Lower lobe of right lung (tissue), 2 donors: ENCODE measurements around the gene OR8G5. TPM values are rescaled to one million over a fixed set of nuclear protein-coding genes. Genes with fewer than 3 reads are reported as not detected.

Experiments used
- ATAC-seq, 2 donors: fragments of 200-7000 bp; cut with Tn5 transposase; one replicate each; pipeline ENCODE4 v1.9.1; 2020 to 2022; ENCODE audit warnings: mild to moderate bottlenecking in 2 of 2, moderate library complexity in 2 of 2
- DNase-seq: peaks from one replicate; pipeline ENCODE4 v3.0.0-alpha.2; 2020
- H3K27ac ChIP-seq: fragments of 200-600 bp; one replicate; pipeline ENCODE4 v1.8.0; 2022
- H3K27me3 ChIP-seq: fragments of 200-600 bp; one replicate; pipeline ENCODE4 v1.8.0; 2022; ENCODE audit warnings: low read depth
- H3K36me3 ChIP-seq: fragments of 200-600 bp; one replicate; pipeline ENCODE4 v1.8.0; 2022; ENCODE audit warnings: mild to moderate bottlenecking
- H3K4me1 ChIP-seq: fragments of 200-600 bp; one replicate; pipeline ENCODE4 v1.8.0; 2022
- H3K4me3 ChIP-seq: fragments of 200-600 bp; one replicate; pipeline ENCODE4 v1.8.0; 2022; ENCODE audit warnings: mild to moderate bottlenecking
- H3K9me3 ChIP-seq: fragments of 200-600 bp; one replicate; pipeline ENCODE4 v1.8.0; 2022
- CTCF ChIP-seq: fragments of 200-600 bp; IDR thresholded peaks from one replicate; pipeline ENCODE4 v1.8.0; 2022; ENCODE audit warnings: antibody characterized with exemption, mild to moderate bottlenecking
- intact Hi-C: fragments of 100-400 bp; cut with DNase I; formaldehyde crosslinking; loops from one replicate; pipeline ENCODE4 v1.11.0; 2022
- total RNA-seq: library from RNA; stranded (reverse); fragmentation: NEBNext Ultra II Directional; extraction: Animal tissue kit (Norgen Biotek cat#: 25700); gene quantifications from one replicate; pipeline ENCODE4 v1.2.1, GENCODE V29; 2021
- donor health status: DM: no; HTN: yes; CAD: no; lungs with severe emphysema.

OR8G5 gene
- total RNA-seq, 1 donor from 2014 or later = 0.35 TPM

- Histone ChIP-seq H3K4me1 (no peaks in the 10 kb centered on the region), H3K9me3 (no peaks in the 10 kb centered on the region), H3K4me3 (no peak overlapping the region), H3K27me3 (no peaks in the 10 kb centered on the region), H3K36me3 (no peaks in the 10 kb centered on the region), H3K27ac (no peak overlapping the region)
- intact Hi-C loops = no loop called here
- no peak for TF ChIP-seq CTCF
- DNase-seq = no peak
- ATAC-seq = no peak
Measured at GRCh38 chr11:124310721-124311120, 54.5 kb downstream of the OR8G5 start.

- Histone ChIP-seq H3K4me1 (no peaks in the 10 kb centered on the region), H3K36me3 (no peaks in the 10 kb centered on the region), H3K27ac (no peak overlapping the region), H3K4me3 (no peak overlapping the region), H3K27me3 (no peaks in the 10 kb centered on the region), H3K9me3 (no peaks in the 10 kb centered on the region)
- intact Hi-C loops = no loop called here
- DNase-seq (no peak), ATAC-seq (no peak)
- TF ChIP-seq CTCF = no peak
Measured at GRCh38 chr11:124311269-124311668, 55.1 kb downstream of the OR8G5 start.

GRCh38 chr11:124311670-124312069 lies 55.5 kb downstream of the OR8G5 start:
- Histone ChIP-seq H3K36me3 (no peaks in the 10 kb centered on the region), H3K4me1 (no peaks in the 10 kb centered on the region), H3K4me3 (no peak overlapping the region), H3K27ac (no peak overlapping the region), H3K27me3 (no peaks in the 10 kb centered on the region), H3K9me3 (no peaks in the 10 kb centered on the region)
- TF ChIP-seq CTCF = no peak
- ATAC-seq = no peak
- intact Hi-C loops = no loop called here
- no peak for DNase-seq

GRCh38 chr11:124313131-124313530 lies 57.0 kb downstream of the OR8G5 start:
- no peaks in the 10 kb centered on the region for H3K27me3 ChIP-seq

GRCh38 chr11:124313849-124314248 lies 57.7 kb downstream of the OR8G5 start, which contains the start of gene OR8D1:
Gene OR8D1 (minus strand): TSS chr11:124313949. CDS start chr11:124310766, 3,183 bp downstream.
- no peak for TF ChIP-seq CTCF
- Histone ChIP-seq H3K27ac (no peak within 1 kb of the TSS), H3K9me3 (no peaks in the 10 kb centered on the region), H3K36me3 (no peaks in the 10 kb centered on the region), H3K4me1 (no peaks in the 10 kb centered on the region), H3K4me3 (no peak within 1 kb of the TSS), H3K27me3 (no peaks in the 10 kb centered on the region)
- no peak for DNase-seq
- intact Hi-C loops = no loop called here
- ATAC-seq = no peak

More at GRCh38 chr11:124313131-124313530, 57.0 kb downstream of the OR8G5 start:
- H3K9me3 ChIP-seq = no peaks in the 10 kb centered on the region
- no peaks in the 10 kb centered on the region for H3K4me1 ChIP-seq
- DNase-seq = no peak
- no peaks in the 10 kb centered on the region for H3K36me3 ChIP-seq
- no peak for TF ChIP-seq CTCF
- H3K27ac ChIP-seq = no peak overlapping the region
- H3K4me3 ChIP-seq = no peak overlapping the region
- intact Hi-C loops = no loop called here
- no peak for ATAC-seq

GRCh38 chr11:124315052-124315451 lies 58.9 kb downstream of the OR8G5 start:
- no peaks in the 10 kb centered on the region for H3K4me1 ChIP-seq
- no peaks in the 10 kb centered on the region for H3K36me3 ChIP-seq
- intact Hi-C loops = no loop called here
- no peak overlapping the region for H3K4me3 ChIP-seq
- H3K27ac ChIP-seq = no peak overlapping the region
- no peak for DNase-seq
- H3K9me3 ChIP-seq = no peaks in the 10 kb centered on the region
- ATAC-seq = no peak
- H3K27me3 ChIP-seq = no peaks in the 10 kb centered on the region
- no peak for TF ChIP-seq CTCF
